Right ventricle myocardium superior (tissue), 1 donor: ENCODE results near the gene GBP2. TPM values are rescaled to one million over a fixed set of nuclear protein-coding genes. Genes with fewer than 3 reads are reported as not detected.
"Not testable (repeated sequence)": the region's sequence is repeated elsewhere in the genome, so short reads cannot be mapped to it uniquely, and the experiment has no call there.

ENCODE experiments used
- ATAC-seq: fragments of 200-7000 bp; cut with Tn5 transposase; one replicate; pipeline ENCODE4 v1.9.1; 2020; ENCODE audit warnings: mild to moderate bottlenecking; ENCODE audit not compliant: poor library complexity
- DNase-seq: peaks from one replicate; pipeline ENCODE4 v3.0.0-alpha.2; 2020
- intact Hi-C: fragments of 100-400 bp; cut with DNase I; formaldehyde crosslinking; loops from one replicate; pipeline ENCODE4 v1.11.2; 2022
- total RNA-seq: library from RNA; stranded (reverse); fragmentation: NEBNext Ultra II Directional; extraction: Animal tissue kit (Norgen Biotek cat#: 25700); gene quantifications from one replicate; pipeline ENCODE4 v1.2.1, GENCODE V29; 2021
- donor health status: DM: no; HTN: yes; CAD: no; lungs with severe emphysema.

The GBP2 gene
- total RNA-seq, 1 donor from 2014 or later: 11.1 TPM

- ATAC-seq, intact Hi-C loops, DNase-seq: not testable (repeated sequence)
These were observed 53.3 kb downstream of the GBP2 start for GRCh38 chr1:89072466-89073065.

GRCh38 chr1:89070509-89070908 lies 55.4 kb downstream of the GBP2 start:
- intact Hi-C loops: no loop called here
- ATAC-seq: no peak
- DNase-seq: no peak

- intact Hi-C loops: no loop called here
- DNase-seq: no peak
- no peak for ATAC-seq
These were observed 56.0 kb downstream of the GBP2 start for GRCh38 chr1:89069951-89070350.

GRCh38 chr1:89068291-89068690 lies 57.6 kb downstream of the GBP2 start:
- ATAC-seq: no peak
- no peak for DNase-seq
- intact Hi-C loops: no loop called here

GRCh38 chr1:89065079-89065868 lies 60.6 kb downstream of the GBP2 start, which contains the start of gene GBP1:
TSS of gene GBP1 (minus strand) at chr1:89065208. CDS start at chr1:89063234, 1,974 bp downstream.
- DNase-seq (no peak), ATAC-seq (peak; percentile 92)
- intact Hi-C loops: no loop called here

GRCh38 chr1:89064632-89065031 lies 61.3 kb downstream of the GBP2 start:
- intact Hi-C loops: no loop called here
- DNase-seq: no peak
- ATAC-seq: peak; percentile 67

GRCh38 chr1:89063094-89063493 lies 62.8 kb downstream of the GBP2 start:
- intact Hi-C loops: no loop called here
- no peak for ATAC-seq

GRCh38 chr1:89060091-89060490 lies 65.8 kb downstream of the GBP2 start:
- intact Hi-C loops: no loop called here
- no peak for DNase-seq
- ATAC-seq: no peak

More at GRCh38 chr1:89063094-89063493, 62.8 kb downstream of the GBP2 start:
- no peak for DNase-seq

Other genes with a start within 250 kb of the GBP2 start
- 11.1 TPM for gene GTF2B, start 234.5 kb downstream of the GBP2 start, total RNA-seq
- gene KYAT3, start 133.5 kb downstream of the GBP2 start, total RNA-seq: 9.1 TPM
- gene RBMXL1, start 133.5 kb downstream of the GBP2 start, total RNA-seq: 9.1 TPM
- 6.6 TPM for gene GBP3, start 103.2 kb downstream of the GBP2 start, total RNA-seq
- 5.7 TPM for gene GBP1, start 60.9 kb downstream of the GBP2 start, total RNA-seq
- gene GBP7, start 49.9 kb upstream of the GBP2 start, total RNA-seq: not detected
- gene GBP4, start 72.8 kb upstream of the GBP2 start, total RNA-seq: 7.4 TPM
- gene GBP5, start 146.7 kb upstream of the GBP2 start, total RNA-seq: 1.7 TPM
- 0.13 TPM for gene GBP6, start 237.9 kb upstream of the GBP2 start, total RNA-seq